ENCODE measurements around the gene ELK3. TPM values are rescaled to one million over a fixed set of nuclear protein-coding genes. Genes with fewer than 3 reads are reported as not detected.
"Not testable (repeated sequence)": the region's sequence is repeated elsewhere in the genome, so short reads cannot be mapped to it uniquely, and the experiment has no call there.

The ELK3 gene
- total RNA-seq, 1 donor from 2014 or later = 18.9 TPM

- ATAC-seq (ENCODE audit: poor library complexity); intact Hi-C loops (cut with DNase I); DNase-seq: not testable (repeated sequence)
Measured at GRCh38 chr12:96315741-96316481, 121.7 kb downstream of the ELK3 start.

GRCh38 chr12:96317801-96318200 is 123.6 kb downstream of the ELK3 start:
- DNase-seq; intact Hi-C loops (cut with DNase I); ATAC-seq (ENCODE audit: poor library complexity): not testable (repeated sequence)

Other genes with a start within 250 kb of the ELK3 start
- gene HAL, start 198.0 kb upstream of the ELK3 start, total RNA-seq = 0.16 TPM
- gene LTA4H, start 158.8 kb upstream of the ELK3 start, total RNA-seq = 36.6 TPM
- gene CDK17, start 206.1 kb downstream of the ELK3 start, total RNA-seq = 15.6 TPM

Measured in Right ventricle myocardium superior (tissue), 1 donor.